ENCODE data around the gene TMEM267. TPM values are rescaled to one million over a fixed set of nuclear protein-coding genes. Genes with fewer than 3 reads are reported as not detected.
"Not testable (repeated sequence)": the region's sequence is repeated elsewhere in the genome, so short reads cannot be mapped to it uniquely, and the experiment has no call there.

TMEM267 gene
- total and polyA plus RNA-seq, 4 donors, result 2.3 to 5.4 (median 3.8) TPM

DNA sequence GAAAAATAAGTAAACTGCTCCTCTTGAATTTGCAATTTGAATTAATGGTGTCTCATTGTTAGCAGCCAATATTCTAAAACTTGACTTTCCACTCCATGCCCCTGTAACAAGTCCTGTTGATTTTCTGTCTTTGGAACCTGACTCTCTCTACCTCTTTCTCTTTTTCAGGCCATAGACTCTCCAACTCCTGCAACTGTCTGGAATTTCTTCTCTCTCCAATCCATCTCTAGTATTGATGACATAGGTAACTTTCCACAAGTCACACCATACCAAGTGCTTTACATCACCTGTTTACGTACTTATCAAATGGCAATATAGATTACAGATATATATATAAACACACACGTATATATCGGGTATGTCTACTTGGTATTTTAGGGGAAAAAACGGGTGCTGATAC lies 30.4 kb upstream of the TMEM267 start:
- H3K9ac ChIP-seq (ENCODE audit: low read depth in 1 of 2, low read length in 2 of 2), result peak overlapping the region in 1 of 2 donors; percentile 27
- no peaks in the 10 kb centered on the region for H3K9me3 ChIP-seq (ENCODE audit: control insufficient read depth in 4 of 4, low read length in 3 of 4)
- peak overlapping the region in 1 of 3 donors; percentile 62 for H3K4me3 ChIP-seq (ENCODE audit: low read depth in 1 of 3, low read length in 3 of 3)
- TF ChIP-seq, protein P1, sequence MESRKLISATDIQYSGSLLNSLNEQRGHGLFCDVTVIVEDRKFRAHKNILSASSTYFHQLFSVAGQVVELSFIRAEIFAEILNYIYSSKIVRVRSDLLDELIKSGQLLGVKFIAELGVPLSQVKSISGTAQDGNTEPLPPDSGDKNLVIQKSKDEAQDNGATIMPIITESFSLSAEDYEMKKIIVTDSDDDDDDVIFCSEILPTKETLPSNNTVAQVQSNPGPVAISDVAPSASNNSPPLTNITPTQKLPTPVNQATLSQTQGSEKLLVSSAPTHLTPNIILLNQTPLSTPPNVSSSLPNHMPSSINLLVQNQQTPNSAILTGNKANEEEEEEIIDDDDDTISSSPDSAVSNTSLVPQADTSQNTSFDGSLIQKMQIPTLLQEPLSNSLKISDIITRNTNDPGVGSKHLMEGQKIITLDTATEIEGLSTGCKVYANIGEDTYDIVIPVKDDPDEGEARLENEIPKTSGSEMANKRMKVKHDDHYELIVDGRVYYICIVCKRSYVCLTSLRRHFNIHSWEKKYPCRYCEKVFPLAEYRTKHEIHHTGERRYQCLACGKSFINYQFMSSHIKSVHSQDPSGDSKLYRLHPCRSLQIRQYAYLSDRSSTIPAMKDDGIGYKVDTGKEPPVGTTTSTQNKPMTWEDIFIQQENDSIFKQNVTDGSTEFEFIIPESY (IDR thresholded peaks at IDR 0.05), result no peak
- TF ChIP-seq YY1 (IDR thresholded peaks at IDR 0.05) (no peak), JUND (IDR thresholded peaks at IDR 0.05) (no peak), RXRA (IDR thresholded peaks at IDR 0.05) (no peak), FOXA1 (IDR thresholded peaks at IDR 0.05) (no peak), TAF1 (conservative IDR thresholded peaks at IDR 0.05) (no peak), HNF4G (IDR thresholded peaks at IDR 0.05) (no peak), EGR1 (IDR thresholded peaks at IDR 0.05; ENCODE audit: low read depth in 2 of 2) (no peak), NR2F2 (IDR thresholded peaks at IDR 0.05) (no peak), SP1 (IDR thresholded peaks at IDR 0.05) (no peak)
- TF ChIP-seq, protein P2, sequence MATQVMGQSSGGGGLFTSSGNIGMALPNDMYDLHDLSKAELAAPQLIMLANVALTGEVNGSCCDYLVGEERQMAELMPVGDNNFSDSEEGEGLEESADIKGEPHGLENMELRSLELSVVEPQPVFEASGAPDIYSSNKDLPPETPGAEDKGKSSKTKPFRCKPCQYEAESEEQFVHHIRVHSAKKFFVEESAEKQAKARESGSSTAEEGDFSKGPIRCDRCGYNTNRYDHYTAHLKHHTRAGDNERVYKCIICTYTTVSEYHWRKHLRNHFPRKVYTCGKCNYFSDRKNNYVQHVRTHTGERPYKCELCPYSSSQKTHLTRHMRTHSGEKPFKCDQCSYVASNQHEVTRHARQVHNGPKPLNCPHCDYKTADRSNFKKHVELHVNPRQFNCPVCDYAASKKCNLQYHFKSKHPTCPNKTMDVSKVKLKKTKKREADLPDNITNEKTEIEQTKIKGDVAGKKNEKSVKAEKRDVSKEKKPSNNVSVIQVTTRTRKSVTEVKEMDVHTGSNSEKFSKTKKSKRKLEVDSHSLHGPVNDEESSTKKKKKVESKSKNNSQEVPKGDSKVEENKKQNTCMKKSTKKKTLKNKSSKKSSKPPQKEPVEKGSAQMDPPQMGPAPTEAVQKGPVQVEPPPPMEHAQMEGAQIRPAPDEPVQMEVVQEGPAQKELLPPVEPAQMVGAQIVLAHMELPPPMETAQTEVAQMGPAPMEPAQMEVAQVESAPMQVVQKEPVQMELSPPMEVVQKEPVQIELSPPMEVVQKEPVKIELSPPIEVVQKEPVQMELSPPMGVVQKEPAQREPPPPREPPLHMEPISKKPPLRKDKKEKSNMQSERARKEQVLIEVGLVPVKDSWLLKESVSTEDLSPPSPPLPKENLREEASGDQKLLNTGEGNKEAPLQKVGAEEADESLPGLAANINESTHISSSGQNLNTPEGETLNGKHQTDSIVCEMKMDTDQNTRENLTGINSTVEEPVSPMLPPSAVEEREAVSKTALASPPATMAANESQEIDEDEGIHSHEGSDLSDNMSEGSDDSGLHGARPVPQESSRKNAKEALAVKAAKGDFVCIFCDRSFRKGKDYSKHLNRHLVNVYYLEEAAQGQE (IDR thresholded peaks at IDR 0.05), result no peak
- TF ChIP-seq, protein P3, sequence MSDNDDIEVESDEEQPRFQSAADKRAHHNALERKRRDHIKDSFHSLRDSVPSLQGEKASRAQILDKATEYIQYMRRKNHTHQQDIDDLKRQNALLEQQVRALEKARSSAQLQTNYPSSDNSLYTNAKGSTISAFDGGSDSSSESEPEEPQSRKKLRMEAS (IDR thresholded peaks at IDR 0.05), result no peak
- TF ChIP-seq, protein P4, sequence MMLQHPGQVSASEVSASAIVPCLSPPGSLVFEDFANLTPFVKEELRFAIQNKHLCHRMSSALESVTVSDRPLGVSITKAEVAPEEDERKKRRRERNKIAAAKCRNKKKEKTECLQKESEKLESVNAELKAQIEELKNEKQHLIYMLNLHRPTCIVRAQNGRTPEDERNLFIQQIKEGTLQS (IDR thresholded peaks at IDR 0.05), result no peak
- no peaks in the 10 kb centered on the region for H3K36me3 ChIP-seq (ENCODE audit: control insufficient read depth in 4 of 4, insufficient read depth in 3 of 4, low read depth in 1 of 4, low read length in 3 of 4)
- no peak for DNase-seq (ENCODE audit: low spot score)
- H3K27ac ChIP-seq (ENCODE audit: low read depth in 1 of 2, low read length in 2 of 2), result no peak overlapping the region
- peaks cover 2 to 16% (median 8%) of the 10 kb centered on the region in 4 donors for H3K4me1 ChIP-seq (ENCODE audit: control insufficient read depth in 4 of 4, insufficient read depth in 4 of 4, low read length in 3 of 4)
- no peaks in the 10 kb centered on the region for H3K27me3 ChIP-seq (ENCODE audit: control insufficient read depth in 4 of 4, insufficient read depth in 4 of 4, low read length in 3 of 4)
- WGBS, result 22% methylated on average over 4 of the region's 4 CpGs

DNA sequence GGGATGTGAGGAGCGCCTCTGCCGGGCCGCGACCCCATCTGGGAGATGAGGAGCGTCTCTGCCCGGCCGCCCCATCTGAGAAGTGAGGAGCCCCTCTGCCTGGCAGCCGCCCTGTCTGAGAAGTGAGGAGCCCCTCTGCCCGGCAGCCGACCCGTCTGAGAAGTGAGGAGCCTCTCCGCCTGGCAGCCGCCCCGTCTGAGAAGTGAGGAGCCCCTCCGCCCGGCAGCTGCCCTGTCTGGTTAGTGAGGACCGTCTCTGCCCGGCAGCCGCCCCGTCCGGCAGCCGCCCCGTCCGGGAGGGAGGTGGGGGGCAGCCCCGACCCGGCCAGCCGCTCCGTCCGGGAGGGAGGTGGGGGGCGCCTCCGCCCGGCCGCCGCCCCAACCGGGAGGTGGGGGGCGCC lies 27.4 kb upstream of the TMEM267 start:
- not testable (repeated sequence) for H3K9me3 ChIP-seq (ENCODE audit: control insufficient read depth in 4 of 4, low read length in 3 of 4); H3K9ac ChIP-seq (ENCODE audit: low read depth in 1 of 2, low read length in 2 of 2); H3K27ac ChIP-seq (ENCODE audit: low read depth in 1 of 2, low read length in 2 of 2); DNase-seq (ENCODE audit: low spot score); H3K27me3 ChIP-seq (ENCODE audit: control insufficient read depth in 4 of 4, insufficient read depth in 4 of 4, low read length in 3 of 4); H3K4me3 ChIP-seq (ENCODE audit: low read depth in 1 of 3, low read length in 3 of 3); H3K36me3 ChIP-seq (ENCODE audit: control insufficient read depth in 4 of 4, insufficient read depth in 3 of 4, low read depth in 1 of 4, low read length in 3 of 4)
- peaks cover 2 to 16% (median 8%) of the 10 kb centered on the region in 4 donors for H3K4me1 ChIP-seq (ENCODE audit: control insufficient read depth in 4 of 4, insufficient read depth in 4 of 4, low read length in 3 of 4)
- WGBS, result 95% methylated on average over 36 of the region's 36 CpGs

DNA sequence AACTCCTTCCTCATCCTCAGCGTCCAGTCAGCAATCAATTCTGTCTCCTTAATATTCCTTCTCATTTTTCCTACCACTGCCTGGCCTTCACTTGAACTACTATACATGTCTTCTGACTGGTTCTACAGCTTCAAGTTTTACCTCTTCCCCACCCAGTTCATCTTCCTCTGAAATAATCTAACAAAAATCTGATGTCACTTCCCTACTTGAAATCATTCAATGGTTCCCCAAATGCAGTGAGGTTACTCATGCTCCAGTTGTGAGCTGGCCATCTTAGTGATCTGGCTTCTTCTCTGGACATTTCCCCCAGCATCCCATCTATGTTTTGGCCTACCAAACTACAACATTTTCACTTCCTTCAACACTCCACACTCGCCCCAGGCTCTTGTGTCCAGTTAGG lies 14.9 kb upstream of the TMEM267 start:
- Histone ChIP-seq H3K27me3 (ENCODE audit: control insufficient read depth in 4 of 4, insufficient read depth in 4 of 4, low read length in 3 of 4) (no peaks in the 10 kb centered on the region), H3K27ac (ENCODE audit: low read depth in 1 of 2, low read length in 2 of 2) (no peak overlapping the region), H3K4me3 (ENCODE audit: low read depth in 1 of 3, low read length in 3 of 3) (no peak overlapping the region), H3K9me3 (ENCODE audit: control insufficient read depth in 4 of 4, low read length in 3 of 4) (no peaks in the 10 kb centered on the region), H3K4me1 (ENCODE audit: control insufficient read depth in 4 of 4, insufficient read depth in 4 of 4, low read length in 3 of 4) (no peaks in the 10 kb centered on the region), H3K9ac (ENCODE audit: low read depth in 1 of 2, low read length in 2 of 2) (no peak overlapping the region), H3K36me3 (ENCODE audit: control insufficient read depth in 4 of 4, insufficient read depth in 3 of 4, low read depth in 1 of 4, low read length in 3 of 4) (no peaks in the 10 kb centered on the region)
- DNase-seq (ENCODE audit: low spot score), result no peak
- 94% methylated on average over 2 of the region's 2 CpGs for WGBS
- TF ChIP-seq, protein P4 (IDR thresholded peaks at IDR 0.05), result no peak
- TF ChIP-seq RXRA (IDR thresholded peaks at IDR 0.05), result no peak
- TF ChIP-seq, protein P5, sequence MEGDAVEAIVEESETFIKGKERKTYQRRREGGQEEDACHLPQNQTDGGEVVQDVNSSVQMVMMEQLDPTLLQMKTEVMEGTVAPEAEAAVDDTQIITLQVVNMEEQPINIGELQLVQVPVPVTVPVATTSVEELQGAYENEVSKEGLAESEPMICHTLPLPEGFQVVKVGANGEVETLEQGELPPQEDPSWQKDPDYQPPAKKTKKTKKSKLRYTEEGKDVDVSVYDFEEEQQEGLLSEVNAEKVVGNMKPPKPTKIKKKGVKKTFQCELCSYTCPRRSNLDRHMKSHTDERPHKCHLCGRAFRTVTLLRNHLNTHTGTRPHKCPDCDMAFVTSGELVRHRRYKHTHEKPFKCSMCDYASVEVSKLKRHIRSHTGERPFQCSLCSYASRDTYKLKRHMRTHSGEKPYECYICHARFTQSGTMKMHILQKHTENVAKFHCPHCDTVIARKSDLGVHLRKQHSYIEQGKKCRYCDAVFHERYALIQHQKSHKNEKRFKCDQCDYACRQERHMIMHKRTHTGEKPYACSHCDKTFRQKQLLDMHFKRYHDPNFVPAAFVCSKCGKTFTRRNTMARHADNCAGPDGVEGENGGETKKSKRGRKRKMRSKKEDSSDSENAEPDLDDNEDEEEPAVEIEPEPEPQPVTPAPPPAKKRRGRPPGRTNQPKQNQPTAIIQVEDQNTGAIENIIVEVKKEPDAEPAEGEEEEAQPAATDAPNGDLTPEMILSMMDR (IDR thresholded peaks at IDR 0.05; ENCODE audit: low read depth, low read length, missing input control), result no peak
- no peak for TF ChIP-seq YY1 (IDR thresholded peaks at IDR 0.05)
- TF ChIP-seq NR2F2 (IDR thresholded peaks at IDR 0.05), result no peak
- TF ChIP-seq HNF4G (IDR thresholded peaks at IDR 0.05), result no peak
- no peak for TF ChIP-seq TAF1 (conservative IDR thresholded peaks at IDR 0.05)
- TF ChIP-seq EGR1 (IDR thresholded peaks at IDR 0.05; ENCODE audit: low read depth in 2 of 2), result no peak
- TF ChIP-seq, protein P1 (IDR thresholded peaks at IDR 0.05), result no peak
- TF ChIP-seq HNF4A (conservative IDR thresholded peaks at IDR 0.05), result no peak
- TF ChIP-seq GABPA (IDR thresholded peaks at IDR 0.05 in 1 of 2, conservative IDR thresholded peaks at IDR 0.05 in 1 of 2), result no peak
- TF ChIP-seq, protein P3 (IDR thresholded peaks at IDR 0.05), result no peak
- no peak for TF ChIP-seq RAD21 (IDR thresholded peaks at IDR 0.05)
- no peak for TF ChIP-seq JUND (IDR thresholded peaks at IDR 0.05)
